H1 (cell line): ENCODE measurements around the gene IL7R. TPM values are rescaled to one million over a fixed set of nuclear protein-coding genes. Genes with fewer than 3 reads are reported as not detected.

Experiments used
- CTCF ChIA-PET: fragments of 300-600 bp; sonication (Branson Sonifier 250); formaldehyde crosslinking; loops from one replicate; lab custom pipeline; 2021; ENCODE audit not compliant: partially characterized antibody; lab: Charles Lee
- POLR2A ChIA-PET: fragments of 300-600 bp; sonication (Branson Sonifier 250); formaldehyde crosslinking; loops from one replicate; lab custom pipeline; 2021; ENCODE audit warnings: inconsistent platforms; ENCODE audit not compliant: partially characterized antibody; lab: Charles Lee
- DNase-seq, 2 experiments: peaks; one replicate each; pipeline versions ENCODE4 v3.0.0 to v3.0.0-alpha.2; 2010 to 2022; ENCODE audit warnings: low spot score in 2 of 2, low read depth in 1 of 2, mixed read lengths in 1 of 2
- FAIRE-seq: peaks from 2 replicates; lab custom pipeline; 2011; peaks lifted over from hg19 to GRCh38; lab: Jason Lieb, UNC
- H2AFZ ChIP-seq: 2 replicates; pipeline ENCODE4 v1.8.1; 2012; ENCODE audit warnings: low read length, inconsistent platforms
- H2AK5ac ChIP-seq: 2 replicates; pipeline ENCODE4 v1.6.1; 2013; ENCODE audit warnings: low read depth, low read length
- H2BK120ac ChIP-seq: replicated peaks from 2 replicates; pipeline ENCODE3; 2013; ENCODE audit warnings: low read depth, low read length, inconsistent platforms
- H2BK12ac ChIP-seq: 2 replicates; pipeline ENCODE4 v1.6.1; 2013; ENCODE audit warnings: low read depth, low read length
- H2BK15ac ChIP-seq: 2 replicates; pipeline ENCODE4 v1.6.1; 2013; ENCODE audit warnings: low read length
- H2BK20ac ChIP-seq: 2 replicates; pipeline ENCODE4 v1.6.1; 2013; ENCODE audit warnings: low read length
- H2BK5ac ChIP-seq: 2 replicates; pipeline ENCODE4 v1.6.1; 2013; ENCODE audit warnings: low read depth, low read length
- H3K14ac ChIP-seq: 2 replicates; pipeline ENCODE4 v1.6.1; 2013; ENCODE audit warnings: inconsistent platforms; ENCODE audit not compliant: insufficient read length
- H3K18ac ChIP-seq: 2 replicates; pipeline ENCODE4 v1.6.1; 2013; ENCODE audit warnings: low read length; ENCODE audit errors: extremely low read depth
- H3K23ac ChIP-seq: 2 replicates; pipeline ENCODE4 v1.6.1; 2013; ENCODE audit warnings: inconsistent platforms; ENCODE audit not compliant: insufficient read length
- H3K23me2 ChIP-seq: 2 replicates; pipeline ENCODE4 v1.6.1; 2013; ENCODE audit warnings: low read depth, low read length
- H3K27ac ChIP-seq: 2 replicates; pipeline ENCODE4 v1.6.1; 2011; ENCODE audit warnings: low read depth, low read length, inconsistent platforms
- H3K27me3 ChIP-seq, 4 experiments: replicated peaks in 1 of 4; 1 replicate in 1 of 4; 2 replicates in 3 of 4; pipeline versions ENCODE4 v1.6.1 to v1.8.1; 2011 to 2013; ENCODE audit warnings: low read length in 3 of 4, mild to moderate bottlenecking in 3 of 4, inconsistent platforms in 2 of 4, mixed read lengths in 2 of 4, moderate library complexity in 1 of 4; ENCODE audit not compliant: control insufficient read depth in 3 of 4, insufficient read depth in 3 of 4; ENCODE audit errors: extremely low read depth in 1 of 4
- H3K36me3 ChIP-seq, 4 experiments: 2 replicates each; pipeline versions ENCODE4 v1.6.1 to v1.8.1; 2011 to 2013; ENCODE audit warnings: mild to moderate bottlenecking in 4 of 4, low read length in 3 of 4, moderate library complexity in 2 of 4, control low read depth in 1 of 4, inconsistent platforms in 1 of 4; ENCODE audit not compliant: insufficient read depth in 4 of 4, control insufficient read depth in 2 of 4
- H3K4ac ChIP-seq: replicated peaks from 2 replicates; pipeline ENCODE3; 2013; ENCODE audit warnings: low read length, low read depth, mixed read lengths, inconsistent platforms; ENCODE audit not compliant: insufficient read length
- H3K4me1 ChIP-seq, 4 experiments: replicated peaks in 1 of 4; 1 replicate in 1 of 4; 2 replicates in 3 of 4; pipeline versions ENCODE4 v1.6.1 to v1.8.1; 2011 to 2013; ENCODE audit warnings: low read length in 3 of 4, inconsistent platforms in 2 of 4, mixed read lengths in 1 of 4; ENCODE audit not compliant: insufficient read depth in 4 of 4, control insufficient read depth in 3 of 4
- H3K4me2 ChIP-seq, 2 experiments: 2 replicates each; pipeline versions ENCODE4 v1.6.1 to v1.8.1; 2011 to 2013; ENCODE audit warnings: low read depth in 2 of 2, low read length in 2 of 2, control low read depth in 1 of 2, inconsistent platforms in 1 of 2, mild to moderate bottlenecking in 1 of 2; ENCODE audit not compliant: insufficient read depth in 1 of 2
- H3K4me3 ChIP-seq, 4 experiments: fragments of 200-600, 300-600 bp in 1 of 4; sonication (generic), shearing (Covaris generic), sonication (Bioruptor Twin) in 1 of 4; 2 replicates each; pipeline versions ENCODE4 v1.5.1 to v1.8.1; 2011 to 2016; ENCODE audit warnings: low read length in 4 of 4, low read depth in 3 of 4, control low read depth in 2 of 4, inconsistent platforms in 2 of 4, mild to moderate bottlenecking in 2 of 4, mixed read lengths in 1 of 4, moderate library complexity in 1 of 4; ENCODE audit not compliant: insufficient read depth in 2 of 4; ENCODE audit errors: extremely low read depth in 1 of 4
- H3K56ac ChIP-seq: replicated peaks from 2 replicates; pipeline ENCODE3; 2013; ENCODE audit warnings: low read depth, mild to moderate bottlenecking, mixed read lengths, low read length, inconsistent platforms; ENCODE audit not compliant: insufficient read length
- H3K79me1 ChIP-seq: 2 replicates; pipeline ENCODE4 v1.6.1; 2013; ENCODE audit warnings: low read depth, low read length, control low read depth
- H3K79me2 ChIP-seq, 2 experiments: 2 replicates each; pipeline versions ENCODE4 v1.6.1 to v1.8.1; 2012 to 2013; ENCODE audit warnings: low read length in 2 of 2, mild to moderate bottlenecking in 2 of 2, inconsistent platforms in 1 of 2; ENCODE audit not compliant: insufficient read depth in 2 of 2, control insufficient read depth in 1 of 2
- H3K9ac ChIP-seq, 4 experiments: replicated peaks in 1 of 4; 1 replicate in 1 of 4; 2 replicates in 3 of 4; pipeline versions ENCODE4 v1.6.1 to v1.8.1; 2011 to 2013; ENCODE audit warnings: low read depth in 3 of 4, low read length in 3 of 4, control low read depth in 2 of 4, mild to moderate bottlenecking in 2 of 4, moderate library complexity in 2 of 4, inconsistent platforms in 1 of 4; ENCODE audit errors: extremely low read depth in 1 of 4
- H3K9me3 ChIP-seq, 2 experiments: 2 replicates each; pipeline versions ENCODE4 v1.6.1 to v1.8.1; 2012 to 2013; ENCODE audit warnings: mild to moderate bottlenecking in 2 of 2, moderate library complexity in 2 of 2, control low read depth in 1 of 2, inconsistent platforms in 1 of 2, low read depth in 1 of 2, low read length in 1 of 2, mixed read lengths in 1 of 2; ENCODE audit not compliant: insufficient read depth in 2 of 2
- H4K20me1 ChIP-seq, 2 experiments: replicated peaks in 1 of 2; 2 replicates each; pipeline versions ENCODE3 to v1.8.1; 2011 to 2013; ENCODE audit warnings: inconsistent platforms in 2 of 2, low read length in 2 of 2, mild to moderate bottlenecking in 1 of 2; ENCODE audit not compliant: insufficient read depth in 2 of 2, control insufficient read depth in 1 of 2
- H4K5ac ChIP-seq: 2 replicates; pipeline ENCODE4 v1.6.1; 2013; ENCODE audit warnings: low read length, low read depth, mixed read lengths, inconsistent platforms; ENCODE audit not compliant: insufficient read length
- H4K8ac ChIP-seq: 2 replicates; pipeline ENCODE4 v1.8.0; 2013; ENCODE audit warnings: mild to moderate bottlenecking, moderate library complexity, low read length, inconsistent platforms; ENCODE audit not compliant: insufficient read depth; ENCODE audit errors: extremely low read depth
- H4K91ac ChIP-seq: replicated peaks from 2 replicates; pipeline ENCODE3; 2013; ENCODE audit warnings: low read length, mixed read lengths, inconsistent platforms; ENCODE audit not compliant: insufficient read length
- ASH2L ChIP-seq: fragments of 200-600, 300-600 bp; sonication (generic); IDR thresholded peaks from one replicate; pipeline ENCODE4 v1.7.1; 2017; ENCODE audit warnings: low read length
- BCL11A ChIP-seq, 2 experiments: IDR thresholded peaks; one replicate each; pipeline ENCODE4 v1.6.1; 2011; ENCODE audit warnings: low read depth in 2 of 2, low read length in 2 of 2, mild to moderate bottlenecking in 2 of 2
- CBX5 ChIP-seq: fragments of 300-800, 300-1000 bp; sonication (generic); IDR thresholded peaks from 2 replicates; pipeline ENCODE4 v1.7.1; 2016; ENCODE audit warnings: antibody characterized with exemption, low read length, low read depth
- CEBPB ChIP-seq: IDR thresholded peaks from 2 replicates; pipeline ENCODE4 v1.6.1; 2012; ENCODE audit warnings: low read depth, low read length
- CHD2 ChIP-seq: IDR thresholded peaks from 2 replicates; pipeline ENCODE4 v1.6.1; 2012; ENCODE audit warnings: low read length, improper control_type of control experiment
- EZH2 ChIP-seq: fragments of 200-600 bp; sonication (generic); IDR thresholded peaks from 2 replicates; pipeline ENCODE4 v1.7.1; 2012; ENCODE audit warnings: low read depth, mild to moderate bottlenecking, moderate library complexity, low read length, inconsistent platforms; ENCODE audit not compliant: severe bottlenecking
- GABPA ChIP-seq: IDR thresholded peaks from 2 replicates; pipeline ENCODE4 v1.6.1; 2011; ENCODE audit warnings: mild to moderate bottlenecking, low read length, moderate library complexity, borderline replicate concordance; ENCODE audit not compliant: insufficient read depth
- MAFK ChIP-seq: IDR thresholded peaks from 2 replicates; pipeline ENCODE4 v1.6.1; 2012; ENCODE audit warnings: low read depth, mild to moderate bottlenecking, improper control_type of control experiment, low read length
- MAX ChIP-seq: IDR thresholded peaks from 2 replicates; pipeline ENCODE4 v1.6.1; 2012; ENCODE audit warnings: inconsistent platforms
- NRF1 ChIP-seq: IDR thresholded peaks from 2 replicates; pipeline ENCODE4 v1.6.1; 2011; ENCODE audit warnings: mild to moderate bottlenecking, low read depth, low read length, improper control_type of control experiment
- POLR2AphosphoS5 ChIP-seq: IDR thresholded peaks from 2 replicates; pipeline ENCODE4 v1.6.1; 2011; ENCODE audit warnings: low read depth, low read length
- RFX5 ChIP-seq: IDR thresholded peaks from 2 replicates; pipeline ENCODE4 v1.6.1; 2011; ENCODE audit warnings: low read depth, low read length, improper control_type of control experiment, borderline replicate concordance
- SAP30 ChIP-seq: fragments of 300-600 bp; sonication (generic); IDR thresholded peaks from 2 replicates; pipeline ENCODE4 v1.7.1; 2012; ENCODE audit warnings: low read length, moderate library complexity, mild to moderate bottlenecking, inconsistent platforms; ENCODE audit not compliant: insufficient read depth, insufficient replicate concordance
- SP2 ChIP-seq: IDR thresholded peaks from 2 replicates; pipeline ENCODE4 v1.6.1; 2012; ENCODE audit warnings: mild to moderate bottlenecking, low read length, inconsistent platforms
- SRF ChIP-seq: IDR thresholded peaks from 2 replicates; pipeline ENCODE4 v1.6.1; 2011; ENCODE audit warnings: mild to moderate bottlenecking, low read depth, low read length, moderate library complexity
- TAF1 ChIP-seq: IDR thresholded peaks from 2 replicates; pipeline ENCODE4 v1.6.1; 2011; ENCODE audit warnings: mild to moderate bottlenecking, low read depth, low read length
- TEAD4 ChIP-seq: IDR thresholded peaks from 2 replicates; pipeline ENCODE4 v1.6.1; 2012; ENCODE audit warnings: low read depth, low read length, inconsistent platforms, mixed read lengths
- polyA plus RNA-seq, 7 experiments: library from polyadenylated mRNA; depleted of rRNA in 3 of 7; stranded (reverse) in 5 of 7; unstranded in 2 of 7; fragments of >200 nt in 5 of 7; fragments of 200-250 nt in 2 of 7; gene quantifications; 1 replicate in 5 of 7; 2 replicates in 1 of 7; 4 replicates in 1 of 7; pipeline versions ENCODE4 v1.2.1 to v1.2.3, GENCODE V29; 2011 to 2013; ENCODE audit warnings: missing spikeins in 2 of 7, mixed read lengths in 2 of 7
- total RNA-seq: library from RNA; stranded (reverse); fragmentation: NEBNext Ultra II Directional; extraction: Animal tissue kit (Norgen Biotek cat#: 25700); gene quantifications from 2 replicates; pipeline ENCODE4 v1.2.1, GENCODE V29; 2021

The IL7R gene
- total and polyA plus RNA-seq, 2 of the 8 experiments (the other 6 are each of a cell fraction or from before 2014, with no cell fraction given), result not detected

GRCh38 chr5:35884773-35885172 lies 28.1 kb downstream of the IL7R start:
- H3K9me3 ChIP-seq, result no peaks in the 10 kb centered on the region
- ChIA-PET CTCF (no interaction called here), POLR2A (no interaction called here)
- H4K20me1 ChIP-seq, result no peaks in the 10 kb centered on the region
- no peak overlapping the region for H3K18ac ChIP-seq
- H3K79me2 ChIP-seq, result no peaks in the 10 kb centered on the region
- H2BK15ac ChIP-seq, result no peak overlapping the region
- H3K27ac ChIP-seq, result no peak overlapping the region
- no peak overlapping the region for H2BK120ac ChIP-seq
- H3K4me3 ChIP-seq, result no peak overlapping the region
- H3K4ac ChIP-seq, result no peak overlapping the region
- no peak overlapping the region for H3K9ac ChIP-seq
- no peak overlapping the region for H2BK5ac ChIP-seq
- H3K23me2 ChIP-seq, result no peaks in the 10 kb centered on the region
- no peak overlapping the region for H3K4me2 ChIP-seq
- no peaks in the 10 kb centered on the region for H3K36me3 ChIP-seq
- no peak overlapping the region for H4K8ac ChIP-seq
- no peaks in the 10 kb centered on the region for H3K27me3 ChIP-seq
- no peak overlapping the region for H2BK12ac ChIP-seq
- no peak overlapping the region for H4K5ac ChIP-seq
- no peak overlapping the region for H2AK5ac ChIP-seq
- no peaks in the 10 kb centered on the region for H3K79me1 ChIP-seq
- H3K56ac ChIP-seq, result no peak overlapping the region
- FAIRE-seq, result no peak
- no peak overlapping the region for H2AFZ ChIP-seq
- DNase-seq, result no peak
- H3K14ac ChIP-seq, result no peak overlapping the region
- H4K91ac ChIP-seq, result no peak overlapping the region
- H2BK20ac ChIP-seq, result no peak overlapping the region
- peaks cover 0 to 2% (median 0%) of the 10 kb centered on the region in 4 experiments; a peak in 1 of 7 replicates for H3K4me1 ChIP-seq
- no peak overlapping the region for H3K23ac ChIP-seq
- TF ChIP-seq CEBPB (no peak), CHD2 (no peak), TEAD4 (no peak), ASH2L (no peak), SRF (no peak), NRF1 (no peak), CBX5 (no peak), POLR2AphosphoS5 (no peak), MAFK (no peak), TAF1 (no peak), RFX5 (no peak), BCL11A (IDR thresholded peaks at IDR 0.05; ENCODE audit: low read depth in 2 of 2, low read length in 2 of 2) (no peak), GABPA (no peak), MAX (no peak), SP2 (no peak), SAP30 (no peak), EZH2 (no peak)
